Central memory CD8-positive, alpha-beta T cell (primary cell): ENCODE data around the gene CDC42BPG.

Experiments used
- ATAC-seq: fragments of 150-1000 bp; cut with Tn5 transposase; replicated peaks from 2 replicates; pipeline ENCODE4 v1.10.0; 2022; ENCODE audit warnings: mild to moderate bottlenecking, moderate FRiP score, moderate number of reproducible peaks; ENCODE audit not compliant: poor library complexity, severe bottlenecking; ENCODE audit errors: extremely low read depth
- DNase-seq, 2 donors: peaks; one replicate each; pipeline ENCODE4 v3.0.0; 2021; ENCODE audit warnings: low spot score in 2 of 2
- H3K27ac Mint-ChIP-seq: one replicate; pipeline ENCODE4 v1.8.0; 2022; ENCODE audit warnings: low read depth, mild to moderate bottlenecking, moderate library complexity, mixed read lengths
- H3K27me3 Mint-ChIP-seq: one replicate; pipeline ENCODE4 v1.8.0; 2022; ENCODE audit warnings: mixed read lengths
- H3K36me3 Mint-ChIP-seq: one replicate; pipeline ENCODE4 v1.8.0; 2022; ENCODE audit warnings: mild to moderate bottlenecking, moderate library complexity, mixed read lengths; ENCODE audit not compliant: insufficient read depth
- H3K4me1 Mint-ChIP-seq: one replicate; pipeline ENCODE4 v1.8.0; 2022; ENCODE audit warnings: mixed read lengths
- H3K4me3 Mint-ChIP-seq: one replicate; pipeline ENCODE4 v1.8.0; 2022; ENCODE audit warnings: mild to moderate bottlenecking, moderate library complexity, mixed read lengths
- H3K9me3 Mint-ChIP-seq: one replicate; pipeline ENCODE4 v1.8.0; 2022; ENCODE audit warnings: mixed read lengths

The CDC42BPG gene

DNA sequence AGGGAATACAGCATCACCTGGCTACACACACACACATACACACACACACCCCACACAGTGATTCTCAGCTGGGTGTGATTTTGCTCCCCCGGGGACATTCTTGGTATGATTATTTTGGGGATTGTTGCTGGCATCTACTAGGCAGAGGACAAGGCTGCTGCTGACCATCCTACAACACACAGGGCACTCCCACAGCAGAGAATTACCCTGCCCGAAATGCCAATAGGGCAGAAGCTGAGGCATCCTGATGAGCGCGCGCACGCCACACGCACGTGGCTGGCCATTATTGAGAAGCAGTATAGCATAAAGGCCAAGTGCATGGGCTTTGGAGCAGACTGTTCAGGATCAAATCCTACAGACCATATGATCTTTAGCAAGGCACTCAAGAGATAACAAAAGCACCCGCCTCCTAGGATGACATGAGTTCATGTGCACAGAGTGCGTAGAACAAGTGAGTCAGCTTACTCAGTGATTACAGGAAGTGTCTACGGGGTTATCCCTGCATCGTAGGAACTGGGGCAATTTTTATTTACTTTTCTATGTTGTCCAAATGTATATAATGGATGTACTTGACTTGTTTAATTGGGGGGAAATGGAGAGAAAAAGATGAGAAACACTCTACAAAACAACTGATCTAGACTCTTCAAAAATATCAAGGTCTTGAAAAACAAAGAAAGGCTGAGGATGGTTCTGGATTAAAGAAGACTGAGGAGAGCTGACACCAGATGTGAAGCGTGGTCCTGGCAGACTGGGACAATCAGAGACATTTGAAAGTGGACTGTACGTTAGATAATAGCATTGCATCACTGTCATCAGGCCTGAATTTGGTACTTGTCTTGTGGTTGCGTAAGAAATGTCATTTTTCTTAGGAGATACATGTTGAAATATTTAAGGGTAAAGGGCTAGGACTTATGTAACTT is 41.2 kb upstream of the CDC42BPG start:
- Mint-ChIP-seq H3K36me3 (peaks cover 14% of the 10 kb centered on the region), H3K27me3 (no peaks in the 10 kb centered on the region), H3K27ac (peak overlapping the region; percentile 85), H3K9me3 (no peaks in the 10 kb centered on the region), H3K4me1 (peaks cover 28% of the 10 kb centered on the region), H3K4me3 (no peak overlapping the region)
- DNase-seq: no peak
- ATAC-seq: peak; percentile 44

DNA sequence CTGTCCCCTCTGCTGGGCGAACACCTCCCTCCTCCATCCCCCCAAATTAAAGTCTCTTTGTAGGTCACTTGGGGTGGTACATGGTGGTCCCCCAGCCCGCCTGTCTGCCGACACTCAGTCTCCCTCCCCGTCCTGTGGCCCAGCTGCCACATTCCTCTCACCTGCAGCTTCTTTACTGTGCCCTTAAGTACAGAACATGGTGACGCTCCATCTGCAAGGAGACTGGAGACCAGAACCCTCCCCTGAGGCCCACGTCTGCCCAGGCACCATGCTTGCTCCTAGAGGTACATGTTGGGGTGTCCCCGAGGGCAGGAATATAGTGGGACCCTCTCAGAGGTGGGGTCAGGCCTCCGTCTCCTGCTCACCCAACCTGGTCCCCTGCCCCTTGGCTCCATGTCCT is 39.6 kb upstream of the CDC42BPG start:
- Mint-ChIP-seq H3K27ac (peak overlapping the region; percentile 23), H3K4me3 (no peak overlapping the region), H3K9me3 (no peaks in the 10 kb centered on the region), H3K36me3 (peaks cover 10% of the 10 kb centered on the region), H3K4me1 (peaks cover 44% of the 10 kb centered on the region), H3K27me3 (no peaks in the 10 kb centered on the region)
- DNase-seq (no peak), ATAC-seq (no peak)

DNA sequence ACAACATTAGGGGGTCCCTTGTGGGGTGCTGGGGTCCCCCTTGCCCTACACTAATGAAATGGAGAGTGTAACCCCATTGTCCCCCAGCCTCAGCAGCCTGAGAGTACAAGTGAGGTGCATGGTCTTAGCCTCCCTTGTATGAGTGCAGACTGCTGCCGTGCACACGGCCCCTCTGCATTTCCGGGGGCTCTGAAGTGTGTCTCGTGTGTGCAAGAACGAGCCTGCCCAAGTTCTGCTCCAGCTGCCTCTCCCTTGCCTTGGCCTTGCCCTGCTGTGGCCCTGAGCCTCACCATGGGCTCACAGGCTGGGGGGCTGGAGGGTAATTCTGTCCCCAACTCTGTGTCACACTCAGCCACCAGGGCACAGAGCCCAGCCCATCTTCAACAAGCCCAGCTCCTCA is 39.1 kb upstream of the CDC42BPG start:
- H3K4me3 Mint-ChIP-seq: no peak overlapping the region
- H3K27ac Mint-ChIP-seq: peak overlapping the region; percentile 23
- H3K9me3 Mint-ChIP-seq: no peaks in the 10 kb centered on the region
- no peak for DNase-seq
- peaks cover 14% of the 10 kb centered on the region for H3K36me3 Mint-ChIP-seq
- H3K4me1 Mint-ChIP-seq: peaks cover 48% of the 10 kb centered on the region
- no peak for ATAC-seq
- H3K27me3 Mint-ChIP-seq: no peaks in the 10 kb centered on the region

DNA sequence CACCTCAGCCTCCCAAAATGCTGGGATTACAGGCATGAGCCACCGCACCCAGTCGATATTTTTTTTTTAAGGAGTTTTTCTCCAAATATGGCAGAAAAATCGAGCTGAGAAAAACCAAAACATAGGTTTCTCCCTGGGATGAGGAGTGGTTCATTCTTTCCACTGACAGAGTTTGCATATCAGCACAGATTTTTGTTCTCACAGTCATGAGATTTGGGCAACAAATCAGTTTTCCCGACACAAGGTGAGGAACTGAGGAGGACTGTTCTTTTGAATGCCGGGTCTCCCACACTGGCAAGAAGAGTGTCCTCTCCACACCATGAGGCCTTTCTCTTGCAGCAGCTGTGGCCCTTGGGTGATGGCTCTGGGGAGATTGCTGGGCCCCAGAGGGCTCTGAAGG is 37.8 kb upstream of the CDC42BPG start:
- Mint-ChIP-seq H3K27ac (no peak overlapping the region), H3K4me1 (peaks cover 45% of the 10 kb centered on the region), H3K9me3 (no peaks in the 10 kb centered on the region), H3K27me3 (no peaks in the 10 kb centered on the region), H3K36me3 (peaks cover 21% of the 10 kb centered on the region), H3K4me3 (no peak overlapping the region)
- ATAC-seq (no peak), DNase-seq (no peak)

DNA sequence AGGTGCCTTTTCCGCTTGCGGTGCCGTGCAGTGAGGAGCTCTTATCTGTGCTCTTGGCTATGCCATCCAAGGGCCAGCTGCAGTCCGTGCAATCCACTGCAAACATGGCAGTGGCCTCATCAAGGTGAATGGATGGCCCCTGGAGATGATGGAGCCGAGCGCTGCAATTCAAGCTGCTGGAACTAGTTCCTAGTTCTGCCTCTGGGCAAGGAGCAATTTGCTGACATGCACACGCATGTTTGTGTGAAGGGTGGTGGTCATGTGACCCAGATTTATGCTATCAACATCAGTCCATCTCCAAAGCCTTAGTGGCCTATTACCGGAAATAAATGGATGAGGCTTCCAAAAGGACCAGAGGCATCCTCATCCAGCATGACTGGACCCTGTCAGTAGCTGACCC is 37.0 kb upstream of the CDC42BPG start:
- Mint-ChIP-seq H3K4me1 (peaks cover 51% of the 10 kb centered on the region), H3K9me3 (no peaks in the 10 kb centered on the region), H3K27ac (no peak overlapping the region), H3K36me3 (peaks cover 29% of the 10 kb centered on the region), H3K27me3 (no peaks in the 10 kb centered on the region), H3K4me3 (peak overlapping the region; percentile 96)
- ATAC-seq (no peak), DNase-seq (no peak)

DNA sequence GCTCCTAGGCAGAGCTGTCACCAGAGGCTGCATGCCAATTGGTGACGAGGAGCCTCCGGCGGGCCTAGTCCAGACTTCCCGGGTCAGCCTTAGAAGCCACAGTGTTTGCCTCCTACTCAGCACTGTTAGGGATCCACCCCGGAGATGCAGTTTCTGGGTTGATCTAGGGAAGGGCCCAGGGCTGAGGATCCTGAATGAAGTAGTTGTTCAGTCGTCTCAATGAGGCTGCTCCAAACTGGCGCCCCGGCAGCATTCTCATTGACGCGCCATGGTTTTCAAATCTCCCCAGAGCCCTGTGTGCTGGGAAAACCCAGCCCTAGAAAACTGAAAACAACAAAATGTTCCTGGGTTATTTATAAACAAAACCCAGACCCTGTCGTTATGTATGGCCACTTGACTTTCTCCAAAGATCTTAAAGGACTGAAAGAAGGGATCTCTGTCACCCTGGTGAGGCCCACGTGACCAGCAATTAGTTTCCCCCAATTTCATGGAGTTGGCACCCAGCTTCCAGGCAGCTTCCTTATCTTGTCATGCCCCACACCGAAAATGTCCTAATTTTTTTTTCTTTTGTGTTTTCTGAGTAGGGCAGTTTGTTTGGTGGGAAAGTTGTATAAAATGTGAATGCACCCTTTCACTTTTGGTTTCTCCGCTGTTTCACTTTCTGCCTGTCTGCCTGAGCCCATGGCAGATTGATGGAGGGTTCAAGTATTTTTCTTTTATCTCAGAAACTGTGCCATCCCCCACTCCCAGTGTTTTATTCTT is 36.0 kb upstream of the CDC42BPG start:
- no peaks in the 10 kb centered on the region for H3K9me3 Mint-ChIP-seq
- DNase-seq: no peak

DNA sequence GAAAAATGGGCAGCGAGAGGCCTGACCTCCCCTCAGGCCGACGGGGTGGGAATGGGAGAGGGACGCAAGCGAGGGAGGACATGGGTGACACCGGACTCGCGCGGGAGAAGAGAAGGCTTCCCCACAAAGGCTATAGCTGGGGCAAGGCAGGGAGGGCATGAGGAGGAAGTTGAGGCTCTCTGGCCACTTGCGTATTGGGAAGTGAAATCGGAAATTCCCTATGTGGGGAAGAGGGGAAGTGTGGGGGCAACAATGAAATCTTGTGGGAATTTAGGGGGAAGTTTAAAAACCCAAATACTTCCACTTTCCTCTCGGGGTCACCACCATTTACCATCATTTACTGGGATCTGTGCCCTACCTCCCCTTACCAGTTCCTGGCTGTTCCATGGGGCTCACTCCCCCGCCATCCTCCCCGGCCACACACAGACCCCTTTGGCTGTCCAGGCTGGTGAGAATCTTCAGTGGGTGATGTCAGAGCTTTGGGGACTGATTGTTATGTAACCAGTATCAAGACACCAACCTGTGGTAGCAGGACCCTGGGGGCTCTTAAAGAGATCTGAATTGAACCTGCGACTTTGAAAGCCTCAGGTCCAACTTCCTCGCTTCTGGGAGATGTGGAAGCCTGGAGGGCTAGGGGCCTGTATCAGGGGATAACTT is 34.9 kb upstream of the CDC42BPG start:
- ATAC-seq (no peak), DNase-seq (no peak)
- peaks cover 44% of the 10 kb centered on the region for H3K36me3 Mint-ChIP-seq
- peak overlapping the region; percentile 91 for H3K27ac Mint-ChIP-seq
- no peaks in the 10 kb centered on the region for H3K9me3 Mint-ChIP-seq
- no peaks in the 10 kb centered on the region for H3K27me3 Mint-ChIP-seq
- H3K4me1 Mint-ChIP-seq: peaks cover 66% of the 10 kb centered on the region
- H3K4me3 Mint-ChIP-seq: peak overlapping the region; percentile 96

More for the DNA sequence above, 36.0 kb upstream of the CDC42BPG start:
- H3K36me3 Mint-ChIP-seq: peaks cover 35% of the 10 kb centered on the region
- H3K4me3 Mint-ChIP-seq: peak overlapping the region; percentile 96
- peaks cover 56% of the 10 kb centered on the region for H3K4me1 Mint-ChIP-seq
- no peak for ATAC-seq
- H3K27me3 Mint-ChIP-seq: no peaks in the 10 kb centered on the region
- peak overlapping the region; percentile 91 for H3K27ac Mint-ChIP-seq

DNA sequence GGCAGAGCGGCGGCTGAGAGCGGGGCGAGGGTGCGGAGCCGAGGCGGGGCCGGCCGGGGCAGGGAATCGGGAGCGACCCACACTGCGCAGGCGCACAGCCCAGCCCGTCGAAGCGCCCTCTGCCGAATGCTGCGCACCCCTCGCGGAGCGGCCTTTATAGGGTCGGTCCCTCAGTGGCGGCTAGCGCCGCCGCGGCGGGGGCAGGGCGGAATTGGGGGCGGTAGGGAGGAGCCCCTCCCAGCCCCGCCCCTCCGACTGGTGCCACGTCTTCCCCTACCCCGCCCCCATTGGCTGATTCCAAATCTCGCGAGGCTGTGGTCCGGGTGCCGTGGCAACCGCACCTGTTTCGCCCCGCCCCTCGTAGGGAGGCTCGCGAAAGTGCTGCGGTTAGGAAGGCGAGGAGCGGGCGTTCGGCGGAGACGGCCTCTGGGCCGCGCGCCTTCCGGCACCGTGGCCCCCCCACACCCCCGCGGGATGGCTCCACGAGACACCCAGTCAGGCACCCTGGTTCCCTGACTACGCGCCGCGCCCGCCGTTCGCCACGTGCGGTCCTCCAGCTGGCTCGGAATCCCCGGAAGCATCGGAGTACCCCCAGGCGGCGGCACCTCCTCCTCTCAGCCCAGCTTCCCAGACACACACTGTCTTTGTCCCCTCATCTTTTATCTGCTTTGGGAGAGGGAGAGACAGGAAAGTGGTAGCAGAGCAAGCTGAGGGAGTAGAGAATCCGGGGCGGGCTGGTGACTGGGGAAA is 34.2 kb upstream of the CDC42BPG start, which contains the start of gene EHD1:
EHD1 (minus strand) TSS at position 128 of the 750 bp plus-strand sequence. CDS start 157 bp downstream, outside the sequence.
- H3K9me3 Mint-ChIP-seq: no peaks in the 10 kb centered on the region
- H3K4me3 Mint-ChIP-seq: peak within 1 kb of the TSS; percentile 96
- peaks cover 65% of the 10 kb centered on the region for H3K4me1 Mint-ChIP-seq
- DNase-seq (peak; percentile 98 to 100), ATAC-seq (peak; percentile 79)
- H3K36me3 Mint-ChIP-seq: peaks cover 49% of the 10 kb centered on the region
- no peaks in the 10 kb centered on the region for H3K27me3 Mint-ChIP-seq
- peak within 1 kb of the TSS; percentile 91 for H3K27ac Mint-ChIP-seq

DNA sequence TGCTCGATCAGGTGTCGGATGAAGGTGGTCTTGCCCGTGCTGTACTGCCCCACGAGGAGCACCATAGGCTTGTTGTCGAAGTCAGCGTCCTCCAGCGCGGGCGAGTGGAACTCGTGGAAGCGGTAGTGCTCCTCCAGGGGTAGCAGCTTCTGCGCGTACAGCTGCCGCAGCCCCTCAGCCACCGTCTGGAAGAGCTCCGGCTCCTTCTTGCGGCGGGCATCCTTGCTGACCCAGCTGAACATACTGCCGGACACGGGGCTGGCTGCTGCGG is 33.7 kb upstream of the CDC42BPG start:
- Mint-ChIP-seq H3K4me1 (peaks cover 68% of the 10 kb centered on the region), H3K9me3 (no peaks in the 10 kb centered on the region), H3K27me3 (no peaks in the 10 kb centered on the region), H3K27ac (peak overlapping the region; percentile 91), H3K36me3 (peaks cover 54% of the 10 kb centered on the region), H3K4me3 (peak overlapping the region; percentile 96)
- ATAC-seq (peak; percentile 27), DNase-seq (no peak)

DNA sequence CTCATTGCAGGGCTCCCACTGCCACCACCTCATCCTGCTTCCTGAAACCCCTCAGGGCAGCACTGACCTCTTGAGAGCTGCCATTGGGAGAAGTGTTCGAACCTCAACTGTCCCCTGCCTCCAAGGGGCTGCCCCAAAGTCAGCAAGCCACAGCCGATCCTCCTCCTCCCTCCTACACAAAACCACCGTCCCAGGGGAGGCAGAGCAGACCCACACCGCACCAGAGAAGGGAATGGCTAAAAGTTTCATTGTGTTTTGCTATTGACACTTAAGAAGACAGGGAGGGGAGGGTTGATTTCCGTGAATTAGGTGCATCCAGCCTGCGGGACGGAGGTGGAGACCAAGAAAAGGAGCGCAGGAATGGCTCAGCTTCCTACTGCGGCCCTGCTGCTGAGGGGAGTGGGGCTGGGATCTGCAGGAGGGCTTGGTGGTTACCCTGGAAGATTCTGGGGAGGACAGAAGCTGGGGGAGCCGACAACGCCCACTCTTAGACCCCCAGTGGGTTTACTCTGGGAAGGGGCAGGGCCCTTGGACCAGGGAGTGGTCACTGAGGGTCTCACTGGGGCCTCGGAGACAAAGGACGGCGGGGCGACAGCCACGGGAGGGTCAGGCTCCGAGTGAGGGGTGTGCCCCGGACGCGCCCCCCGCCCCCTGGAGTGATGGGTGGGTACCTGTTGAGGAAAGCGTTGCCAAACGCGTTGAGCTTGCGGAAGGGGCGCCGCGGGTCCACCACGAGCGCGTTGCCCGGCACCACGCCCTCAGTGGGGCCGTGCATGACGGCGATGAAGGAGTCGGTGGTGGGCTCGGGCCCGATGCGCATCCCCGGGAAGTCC is 33.2 kb upstream of the CDC42BPG start:
- Mint-ChIP-seq H3K9me3 (no peaks in the 10 kb centered on the region), H3K4me3 (peak overlapping the region; percentile 96), H3K4me1 (peaks cover 74% of the 10 kb centered on the region), H3K27ac (peak overlapping the region; percentile 91), H3K36me3 (peaks cover 59% of the 10 kb centered on the region), H3K27me3 (no peaks in the 10 kb centered on the region)
- ATAC-seq: no peak
- no peak for DNase-seq

DNA sequence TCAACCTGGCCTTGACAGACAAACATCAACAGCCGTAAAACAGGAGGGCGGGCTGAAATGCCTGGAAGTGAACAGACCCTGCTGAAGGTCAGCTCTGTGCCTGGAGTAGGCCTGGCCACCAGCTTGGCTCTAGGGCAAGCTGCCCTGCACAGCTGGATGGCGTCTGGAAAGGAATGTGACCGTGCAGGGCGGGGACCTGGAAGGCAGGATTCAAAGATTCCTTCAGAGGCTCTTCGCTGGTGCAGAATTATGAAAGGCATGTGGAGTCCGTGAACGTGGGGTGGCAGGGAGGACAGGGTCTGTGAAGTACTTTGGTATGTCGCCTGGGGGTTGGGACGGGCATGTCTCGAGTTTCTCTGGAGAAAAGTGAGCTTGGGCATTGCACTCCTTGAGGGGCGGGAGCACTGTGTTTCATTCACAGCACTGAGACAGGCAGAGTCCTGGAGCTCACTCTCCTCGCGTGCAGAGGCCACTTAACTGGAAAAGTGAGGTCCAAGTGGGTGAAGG is 32.4 kb upstream of the CDC42BPG start:
- Mint-ChIP-seq H3K36me3 (peaks cover 66% of the 10 kb centered on the region), H3K9me3 (no peaks in the 10 kb centered on the region), H3K4me1 (peaks cover 76% of the 10 kb centered on the region), H3K4me3 (peak overlapping the region; percentile 96), H3K27me3 (no peaks in the 10 kb centered on the region), H3K27ac (peak overlapping the region; percentile 91)
- ATAC-seq (no peak), DNase-seq (no peak)
